GM12874 (cell line): ENCODE results near the gene TEPSIN.

ENCODE experiments used
- CTCF ChIP-seq: IDR thresholded peaks from 2 replicates; pipeline ENCODE4 v1.5.1; 2011; ENCODE audit warnings: low read depth, mild to moderate bottlenecking, control low read depth, low read length, moderate library complexity; ENCODE audit not compliant: insufficient read depth

Gene TEPSIN

DNA sequence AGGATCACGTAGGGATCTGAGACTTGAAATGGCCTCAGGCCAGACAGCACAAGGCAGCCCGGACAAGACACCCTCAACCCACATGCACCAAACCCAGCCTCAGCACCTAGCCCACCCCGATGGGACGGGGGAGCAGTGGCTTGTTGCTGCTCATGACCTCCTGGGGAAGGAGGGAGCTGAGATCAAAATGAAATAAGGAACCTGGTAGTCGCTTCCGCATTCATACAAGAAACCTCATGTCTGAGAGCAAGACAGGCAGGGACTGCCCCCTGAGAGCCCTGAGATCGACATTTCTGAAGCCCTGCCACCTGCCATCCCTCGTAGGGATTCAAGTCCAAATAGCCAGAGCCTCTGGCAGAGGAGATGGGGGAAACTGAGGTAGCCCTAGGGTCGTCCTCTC, 10.4 kb downstream of the TEPSIN start:
- no peak for TF ChIP-seq CTCF

DNA sequence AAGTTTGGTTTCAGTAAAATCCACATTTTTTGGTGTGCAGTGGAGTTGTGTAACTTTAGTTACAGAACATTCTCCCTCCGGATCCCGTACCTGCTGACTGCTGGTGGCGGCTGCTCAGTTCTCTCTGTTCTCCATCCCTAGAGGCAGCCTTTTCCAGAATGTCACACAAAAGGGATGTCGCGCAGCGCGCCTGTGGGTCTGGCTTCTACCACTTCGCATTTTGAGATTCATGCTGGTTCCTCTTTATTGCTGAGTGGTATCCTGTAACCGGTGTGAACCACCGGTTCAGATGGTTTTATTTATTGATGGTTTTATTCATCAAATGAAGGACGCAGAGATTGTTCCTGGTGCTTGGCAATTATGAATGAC, 15.1 kb downstream of the TEPSIN start:
- TF ChIP-seq CTCF, result no peak

GRCh38 chr17:81222906-81223761, 15.7 kb downstream of the TEPSIN start, which contains the start of gene CEP131:
CEP131 (minus strand) TSS chr17:81222965; CDS start chr17:81220056, 2,909 bp downstream.
- no peak for TF ChIP-seq CTCF

GRCh38 chr17:81222620-81222905, 16.3 kb downstream of the TEPSIN start:
- no peak for TF ChIP-seq CTCF

DNA sequence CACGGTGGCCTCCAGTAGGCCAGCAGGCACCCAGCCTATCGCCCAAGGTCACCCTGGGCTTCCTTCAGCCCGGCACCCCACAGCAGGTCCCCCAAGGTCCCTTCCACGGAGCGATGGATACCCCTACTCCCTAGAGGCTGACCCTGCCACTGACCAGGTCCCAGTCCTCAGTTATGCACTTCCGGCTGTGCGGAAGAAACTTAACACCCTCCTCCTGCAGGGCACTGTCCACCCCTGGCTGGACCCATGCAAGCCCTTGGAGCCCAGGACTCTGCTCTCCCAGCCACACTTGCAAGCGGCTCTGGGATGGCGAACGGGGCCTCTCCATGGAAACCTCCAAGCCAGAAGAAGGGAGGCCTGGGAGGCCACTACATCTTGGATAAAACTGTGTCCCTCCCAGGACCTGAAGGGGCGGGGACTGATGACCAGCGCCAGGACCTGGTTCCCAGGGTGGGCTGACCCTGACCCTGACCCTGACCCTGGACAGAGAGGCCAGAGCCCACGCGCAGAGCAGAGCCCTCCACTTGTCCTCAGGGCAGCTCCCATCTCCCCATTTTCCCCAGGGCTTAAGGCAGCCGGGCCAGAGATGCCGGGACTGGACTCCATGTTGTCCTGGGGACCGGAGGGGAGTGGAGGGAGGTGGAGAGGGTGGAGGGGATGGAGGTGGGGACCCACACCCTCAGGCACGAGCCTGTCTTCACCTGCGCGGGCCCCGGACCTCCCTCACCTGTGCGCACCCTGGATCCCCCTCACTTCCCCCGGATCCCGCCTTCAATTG, 16.8 kb downstream of the TEPSIN start:
- TF ChIP-seq CTCF, result no peak

DNA sequence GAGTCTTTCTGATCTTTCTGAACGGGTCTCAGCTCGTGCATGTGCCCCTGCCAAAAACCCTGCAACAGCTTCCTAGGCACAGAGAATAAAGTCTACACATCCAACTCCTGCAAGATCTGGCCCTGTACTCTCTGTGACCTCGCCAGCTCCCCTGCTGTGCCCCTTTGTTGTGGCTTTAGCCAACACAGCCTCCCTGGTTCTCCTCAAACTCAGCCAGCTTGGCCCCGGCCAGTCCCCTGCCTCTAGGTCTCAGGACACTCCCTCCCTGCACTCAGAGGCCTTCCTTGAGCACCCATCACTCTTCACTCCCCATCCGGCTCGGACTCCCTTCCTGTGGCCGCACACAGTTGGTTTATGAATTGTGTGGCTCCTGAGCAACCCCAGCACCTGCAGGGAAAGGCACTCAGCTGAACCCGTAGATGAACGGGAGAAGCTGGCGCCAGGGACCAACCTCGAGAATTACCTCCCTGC, 17.4 kb downstream of the TEPSIN start:
- no peak for TF ChIP-seq CTCF

DNA sequence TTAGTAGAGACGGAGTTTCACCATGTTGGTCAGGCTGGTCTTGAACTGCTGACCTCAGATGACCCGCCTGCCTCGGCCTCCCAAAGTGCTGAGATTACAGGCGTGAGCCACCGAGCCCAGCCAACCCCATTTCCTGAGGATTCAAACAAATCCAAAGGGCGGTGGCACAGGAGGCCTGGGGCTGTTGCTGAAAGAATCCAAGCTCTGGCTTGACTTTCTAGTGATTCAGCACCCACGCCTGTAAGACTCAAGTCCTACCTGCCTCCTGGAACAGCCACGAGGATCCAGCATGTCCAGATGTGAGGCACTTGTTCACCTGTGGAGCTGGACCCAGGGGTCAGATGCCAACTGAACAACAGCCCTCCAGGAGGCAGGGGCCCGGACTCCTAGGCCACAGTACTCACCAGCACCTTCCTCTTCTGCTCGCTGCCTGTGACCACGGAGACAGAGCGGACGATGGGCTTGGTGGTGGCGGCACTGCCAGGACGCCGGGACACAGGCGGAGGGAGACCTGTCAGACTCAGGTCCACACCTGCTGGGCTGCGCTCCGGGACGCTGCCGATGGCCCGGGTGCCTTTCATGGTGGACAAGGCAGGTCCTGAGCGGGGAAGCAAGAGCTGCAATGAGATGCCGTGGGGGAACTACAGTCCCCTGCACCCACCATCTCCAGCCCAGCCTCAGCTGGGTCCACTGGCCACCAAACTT, 19.2 kb downstream of the TEPSIN start:
- TF ChIP-seq CTCF, result no peak
